Epithelial cell of proximal tubule (primary cell): ENCODE results near the gene OR4B1. TPM values are rescaled to one million over a fixed set of nuclear protein-coding genes. Genes with fewer than 3 reads are reported as not detected.

Experiments
- DNase-seq: peaks from one replicate; pipeline ENCODE4 v3.0.0-alpha.2; 2011; ENCODE audit warnings: low read depth
- H3K4me3 ChIP-seq: 2 replicates; pipeline ENCODE4 v1.5.1; 2011; ENCODE audit warnings: low read depth, mild to moderate bottlenecking, low read length
- CTCF ChIP-seq: conservative IDR thresholded peaks from 2 replicates; pipeline ENCODE4 v1.5.1; 2012; ENCODE audit warnings: low read depth, mild to moderate bottlenecking, low read length
- total RNA-seq: library from RNA; depleted of rRNA; stranded (reverse); fragments of >200 nt; gene quantifications from 2 replicates; pipeline ENCODE4 v1.2.3, GENCODE V29; 2015

The OR4B1 gene
- total RNA-seq, 1 donor from 2014 or later: not detected

DNA sequence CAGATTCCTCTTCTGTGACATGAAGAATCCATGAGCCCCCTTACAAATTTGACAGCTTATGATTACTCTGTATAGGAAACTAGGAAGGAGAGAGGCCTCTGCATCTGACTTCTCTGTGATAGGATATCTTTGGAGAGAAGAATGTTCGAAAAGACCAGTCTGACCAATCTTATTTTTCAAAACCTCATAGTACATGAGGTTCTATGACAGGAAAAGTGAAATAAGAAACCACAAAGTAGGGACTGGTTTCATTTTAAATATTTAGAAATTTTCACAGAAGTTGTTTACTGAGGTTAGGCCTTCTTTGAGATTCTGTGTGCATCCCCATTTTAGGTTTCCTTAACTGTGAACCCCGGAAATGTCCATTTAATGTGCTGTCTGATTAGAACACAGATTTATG is 45.0 kb downstream of the OR4B1 start:
- TF ChIP-seq CTCF: no peak
- no peak for DNase-seq

DNA sequence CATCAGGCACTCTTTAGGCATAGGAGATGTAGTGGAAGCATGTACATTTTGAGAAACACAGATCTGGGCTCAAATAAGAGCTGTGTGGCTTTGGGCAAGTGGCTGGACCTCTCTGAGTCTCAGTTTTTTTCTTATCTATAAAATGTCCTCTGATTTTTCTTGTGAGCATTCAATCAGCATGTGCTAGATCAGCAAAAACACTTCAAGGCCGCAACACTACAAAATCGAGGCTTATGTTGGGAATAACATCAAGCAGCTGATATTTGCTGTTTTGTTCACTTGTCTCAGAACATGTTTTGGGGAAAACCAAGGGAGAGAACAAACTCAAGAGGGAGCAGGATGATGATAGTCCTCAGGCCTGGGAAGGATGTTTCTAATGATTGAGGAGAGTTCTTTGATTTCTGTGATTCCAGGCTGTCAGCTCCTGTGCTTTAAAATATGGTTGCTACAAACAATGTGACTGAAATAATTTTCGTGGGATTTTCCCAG is 46.9 kb downstream of the OR4B1 start, which contains the start of gene OR4X1:
OR4X1 (plus strand) TSS at position 439 of the 489 bp plus-strand sequence; CDS start at position 439, 0 bp downstream.
- no peak within 1 kb of the TSS for H3K4me3 ChIP-seq
- no peak for DNase-seq
- no peak for TF ChIP-seq CTCF

More for the DNA sequence above, 45.0 kb downstream of the OR4B1 start:
- no peak overlapping the region for H3K4me3 ChIP-seq

Other genes with a start within 250 kb of the OR4B1 start
- 43.9 and 44.2 TPM in 2 replicates for gene PTPRJ, start 236.3 kb upstream of the OR4B1 start, total RNA-seq
- gene OR4X2, start 28.3 kb downstream of the OR4B1 start, total RNA-seq: not detected in 2 replicates
- not detected in 2 replicates for gene OR4X1, start 47.1 kb downstream of the OR4B1 start, total RNA-seq
- gene OR4S1, start 89.4 kb downstream of the OR4B1 start, total RNA-seq: not detected in 2 replicates
- not detected in 2 replicates for gene OR4C3, start 108.1 kb downstream of the OR4B1 start, total RNA-seq
- gene OR4C5, start 149.7 kb downstream of the OR4B1 start, total RNA-seq: not detected in 2 replicates